NCI-H146 treated with DMSO at 0.1 percent for 48 hours (cell line): ENCODE measurements around the gene NKIRAS1.

ENCODE experiments used
- DNase-seq: peaks from one replicate; lab custom pipeline; 2025; ENCODE audit not compliant: unreplicated experiment; lab: John Stamatoyannopoulos, UW

NKIRAS1 gene

DNA sequence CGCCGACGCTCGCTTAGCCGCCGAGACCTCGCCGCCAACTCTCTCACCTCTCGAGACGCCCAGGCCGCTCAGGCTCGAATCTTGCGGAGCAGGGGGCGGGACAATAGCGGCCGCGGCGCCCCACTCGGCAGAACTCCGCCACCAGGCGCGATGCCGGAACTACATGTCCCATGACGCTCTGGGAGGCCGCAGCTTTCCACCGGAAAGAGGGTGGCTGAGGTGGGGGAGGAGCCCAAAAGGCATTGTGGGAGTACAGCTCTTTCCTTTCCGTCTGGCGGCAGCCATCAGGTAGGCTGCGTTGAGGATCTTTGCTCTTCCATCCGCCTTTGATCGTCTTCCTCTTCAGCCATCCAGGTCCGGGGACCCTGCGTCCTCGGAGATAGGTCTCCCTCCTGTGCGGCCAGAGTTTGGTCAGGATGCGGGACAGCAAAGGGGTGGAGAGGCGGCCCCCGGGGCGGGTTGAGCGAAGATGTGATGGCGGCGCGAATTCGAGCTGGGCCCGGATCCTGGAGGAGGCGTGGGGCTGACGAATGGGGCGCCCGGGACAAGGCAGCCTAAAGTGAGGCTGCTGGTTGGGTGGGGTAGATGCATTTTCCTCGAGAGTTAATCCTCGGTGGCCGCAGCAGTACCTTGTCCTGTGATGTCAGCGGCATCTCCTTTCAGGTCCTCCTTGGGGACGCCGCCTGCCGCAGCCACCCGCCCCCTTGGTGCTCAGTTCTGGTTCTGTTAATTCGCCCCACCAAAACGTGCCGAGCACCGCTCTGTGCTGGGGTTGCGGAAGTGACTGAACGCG, at the start of gene NKIRAS1, which contains the start of gene RPL15:
NKIRAS1 (minus strand) TSS at position 105 of the 793 bp plus-strand sequence. CDS start 6,086 bp downstream, outside the sequence.
RPL15 (plus strand) TSS at position 247 of the 793 bp plus-strand sequence. CDS start 728 bp downstream, outside the sequence.
- peak; percentile 81 for DNase-seq

DNA sequence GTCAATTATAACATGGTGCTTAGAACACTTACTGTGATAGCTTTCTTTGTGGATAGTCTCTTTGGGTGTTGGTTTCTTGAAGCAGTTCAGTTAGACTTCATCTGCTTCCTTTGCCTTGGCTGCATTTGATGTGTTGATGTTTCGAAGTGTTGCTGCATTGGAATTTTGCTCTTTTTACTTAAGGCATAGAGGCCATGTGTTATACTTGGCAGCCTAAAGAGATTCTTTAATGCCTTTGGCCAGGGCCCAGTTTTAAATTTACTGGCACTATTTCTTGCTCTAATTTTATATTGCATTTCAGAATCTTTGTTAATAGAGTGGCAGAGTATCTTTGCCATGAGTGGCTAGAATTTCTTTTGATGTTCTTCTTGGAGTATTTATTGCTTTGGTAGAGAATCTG, 49.5 kb upstream of the NKIRAS1 start:
- no peak for DNase-seq

DNA sequence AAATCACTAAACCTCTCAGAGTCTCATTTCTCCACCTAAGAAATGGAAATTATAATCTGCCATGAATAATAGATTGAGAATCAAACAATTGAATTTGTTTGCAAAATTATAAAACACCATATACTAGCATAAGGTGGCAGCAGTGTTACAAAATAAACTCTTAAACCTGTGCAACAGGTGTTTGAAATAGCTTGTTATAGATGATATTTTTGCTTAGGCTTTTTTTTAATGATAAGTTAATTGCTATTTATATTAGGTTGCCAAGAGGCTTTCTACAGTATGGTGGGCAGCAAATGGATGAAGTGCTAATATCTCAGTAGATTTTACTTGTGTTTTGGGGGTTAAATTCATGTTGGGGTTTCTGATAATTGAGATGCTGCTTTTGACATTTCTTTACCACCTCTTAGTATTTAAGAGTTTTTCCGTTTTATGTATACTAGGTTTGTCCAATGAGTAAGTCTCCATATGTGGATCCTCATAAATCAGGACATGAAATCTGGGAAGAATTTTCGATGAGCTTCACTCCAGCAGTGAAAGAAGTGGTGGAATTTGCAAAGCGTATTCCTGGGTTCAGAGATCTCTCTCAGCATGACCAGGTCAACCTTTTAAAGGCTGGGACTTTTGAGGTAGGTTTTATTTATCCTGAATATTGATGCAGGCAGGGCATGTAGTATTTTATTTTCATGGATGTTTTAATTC, 47.9 kb upstream of the NKIRAS1 start:
- DNase-seq, result no peak

DNA sequence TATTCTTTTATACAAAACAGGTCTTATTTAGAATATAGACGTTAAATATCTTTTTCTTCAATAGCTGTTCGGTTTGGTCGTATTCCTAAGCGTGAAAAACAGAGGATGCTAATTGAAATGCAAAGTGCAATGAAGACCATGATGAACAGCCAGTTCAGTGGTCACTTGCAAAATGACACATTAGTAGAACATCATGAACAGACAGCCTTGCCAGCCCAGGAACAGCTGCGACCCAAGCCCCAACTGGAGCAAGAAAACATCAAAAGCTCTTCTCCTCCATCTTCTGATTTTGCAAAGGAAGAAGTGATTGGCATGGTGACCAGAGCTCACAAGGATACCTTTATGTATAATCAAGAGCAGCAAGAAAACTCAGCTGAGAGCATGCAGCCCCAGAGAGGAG, 45.1 kb upstream of the NKIRAS1 start:
- DNase-seq, result no peak

DNA sequence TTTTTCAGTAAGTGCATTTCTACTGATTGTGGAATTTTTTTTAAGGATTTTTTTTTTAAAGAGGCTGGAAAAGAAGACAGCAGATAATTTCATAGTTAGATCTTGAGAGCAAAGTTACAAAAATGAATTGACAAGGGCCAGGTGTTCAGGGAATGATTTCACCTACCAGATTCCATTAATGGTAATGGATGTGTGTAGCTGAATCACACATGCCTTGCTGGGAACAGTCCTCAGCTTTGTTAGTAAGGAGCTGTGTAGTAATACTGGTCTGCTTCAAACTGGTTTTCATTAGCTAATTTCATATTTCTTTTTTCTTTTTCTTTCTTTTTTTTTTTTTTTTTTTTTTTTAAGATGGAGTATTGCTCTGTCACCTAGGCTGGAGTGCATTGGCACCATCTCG, 44.3 kb upstream of the NKIRAS1 start:
- no peak for DNase-seq

DNA sequence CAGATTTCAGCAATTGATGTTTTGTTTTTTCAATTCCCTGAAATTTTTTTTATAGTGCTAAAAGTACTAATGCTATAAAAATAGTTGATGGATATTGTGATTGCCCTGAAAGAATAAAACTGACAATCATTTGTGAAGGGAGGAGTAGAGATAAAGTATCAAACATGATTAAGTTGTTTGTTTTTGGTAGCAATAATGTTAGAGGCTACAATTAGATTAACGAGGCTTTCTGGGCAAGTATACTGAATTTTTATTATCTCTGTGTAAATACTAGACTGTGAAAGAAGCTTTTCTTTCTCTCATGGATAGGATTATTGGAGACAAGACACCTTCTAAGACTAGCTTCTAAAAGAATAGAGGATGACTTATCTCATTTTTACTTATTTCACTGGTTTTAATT, 43.9 kb upstream of the NKIRAS1 start:
- DNase-seq, result peak; percentile 45

DNA sequence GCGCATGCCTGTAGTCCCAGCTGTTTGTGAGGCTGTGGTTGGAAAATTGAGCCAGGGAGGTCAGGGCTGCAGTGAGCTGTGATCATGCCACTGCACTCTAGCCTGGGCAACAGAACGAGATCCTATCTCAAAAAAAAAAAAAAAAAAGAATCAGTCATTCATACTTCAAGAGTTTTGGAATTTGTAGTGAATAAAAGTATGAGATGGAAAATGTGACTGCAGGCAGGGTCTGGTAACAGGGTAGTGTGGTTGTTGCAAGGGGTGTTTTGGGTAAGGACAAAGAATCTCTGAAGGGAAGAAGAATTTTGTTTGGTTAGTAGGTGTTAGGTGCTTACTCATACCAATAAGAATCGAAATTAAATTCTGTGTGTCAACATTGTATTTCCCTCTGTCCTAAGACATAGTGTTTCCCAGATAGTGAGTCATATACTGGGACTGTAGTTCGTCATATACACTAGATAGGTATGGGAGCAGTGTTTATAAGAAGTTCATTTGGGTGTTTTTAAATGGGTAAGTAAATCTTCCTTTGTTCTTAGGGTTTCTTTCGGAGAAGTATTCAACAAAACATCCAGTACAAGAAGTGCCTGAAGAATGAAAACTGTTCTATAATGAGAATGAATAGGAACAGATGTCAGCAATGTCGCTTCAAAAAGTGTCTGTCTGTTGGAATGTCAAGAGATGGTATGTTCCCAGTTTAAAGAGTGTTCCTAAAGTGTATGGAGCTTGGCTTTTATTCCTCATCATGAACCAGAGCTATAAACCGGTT, 42.5 kb upstream of the NKIRAS1 start:
- no peak for DNase-seq

DNA sequence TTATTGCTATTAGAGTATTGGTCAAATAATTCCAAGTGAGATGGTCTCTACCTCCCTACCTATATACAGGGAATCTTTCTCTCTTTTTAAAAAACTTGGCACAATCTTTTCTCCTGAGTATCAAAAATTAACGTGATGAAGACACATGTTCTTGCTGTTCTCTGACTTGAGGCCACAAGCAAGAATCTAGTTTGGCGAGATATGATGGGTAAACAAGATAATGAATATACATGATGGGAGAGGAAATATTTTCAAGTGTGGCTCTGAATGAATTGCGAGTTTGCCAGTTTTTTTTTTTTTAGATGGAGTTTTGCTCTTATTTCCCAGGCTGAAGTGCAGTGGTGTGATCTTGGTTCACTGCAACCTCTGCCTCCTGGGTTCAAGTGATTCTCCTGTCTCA, 39.9 kb upstream of the NKIRAS1 start:
- no peak for DNase-seq

DNA sequence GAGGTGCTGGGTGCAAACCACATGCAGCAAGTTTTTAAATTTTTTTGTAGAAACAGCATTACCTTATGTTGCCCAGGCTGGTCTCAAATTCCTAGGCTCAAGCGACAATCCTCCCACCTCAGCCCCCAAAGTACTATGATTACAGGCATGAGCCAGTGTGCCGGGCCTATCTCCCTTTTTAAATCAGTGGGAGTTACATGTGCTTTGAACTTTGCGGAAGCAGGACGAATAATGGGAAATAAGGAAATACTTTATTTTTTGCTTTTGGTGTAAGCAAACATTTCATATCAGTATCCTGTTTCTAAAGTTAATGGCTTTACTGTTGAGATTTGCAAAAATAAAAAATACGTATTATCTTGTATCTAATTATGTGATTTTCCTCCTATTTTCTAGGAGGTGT, 37.4 kb upstream of the NKIRAS1 start:
- no peak for DNase-seq

DNA sequence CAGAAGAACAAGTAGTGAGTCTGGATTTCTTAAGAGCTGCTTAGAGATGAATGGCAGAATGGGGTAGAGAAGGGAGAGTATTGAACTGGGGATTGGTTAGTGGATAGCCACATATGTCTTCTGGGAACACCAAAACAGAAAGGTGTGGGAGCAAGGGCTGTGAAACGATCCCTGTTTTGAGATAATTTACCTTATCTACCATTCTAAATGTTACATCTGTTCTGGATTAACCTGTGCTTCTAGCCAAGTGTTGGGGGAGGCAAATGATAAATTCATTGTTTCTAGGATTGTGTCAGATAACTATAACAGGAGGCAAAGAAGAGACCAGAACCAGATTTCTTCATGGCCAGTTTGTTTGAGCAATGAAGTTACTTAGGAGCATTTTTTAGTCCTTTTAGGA, 36.7 kb upstream of the NKIRAS1 start:
- DNase-seq, result no peak

DNA sequence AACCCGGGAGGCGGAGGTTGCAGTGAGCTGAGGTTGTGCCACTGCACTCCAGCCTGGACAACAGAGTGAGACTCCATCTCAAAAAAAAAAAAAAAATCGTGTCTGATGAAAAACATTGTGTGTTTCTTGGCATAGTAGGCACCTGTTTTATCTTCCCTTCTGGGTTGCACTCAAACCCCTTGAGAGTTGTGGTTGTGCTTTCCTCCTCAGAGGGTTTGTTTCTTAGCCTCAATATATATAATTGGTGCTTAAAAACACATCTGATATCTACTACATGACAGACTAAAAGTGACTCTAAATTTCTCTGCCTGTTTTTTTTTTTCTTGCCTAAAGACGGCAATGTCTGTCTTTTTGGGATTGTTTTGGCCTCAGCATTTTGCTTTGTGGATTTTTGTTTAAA, 35.9 kb upstream of the NKIRAS1 start:
- DNase-seq, result no peak

DNA sequence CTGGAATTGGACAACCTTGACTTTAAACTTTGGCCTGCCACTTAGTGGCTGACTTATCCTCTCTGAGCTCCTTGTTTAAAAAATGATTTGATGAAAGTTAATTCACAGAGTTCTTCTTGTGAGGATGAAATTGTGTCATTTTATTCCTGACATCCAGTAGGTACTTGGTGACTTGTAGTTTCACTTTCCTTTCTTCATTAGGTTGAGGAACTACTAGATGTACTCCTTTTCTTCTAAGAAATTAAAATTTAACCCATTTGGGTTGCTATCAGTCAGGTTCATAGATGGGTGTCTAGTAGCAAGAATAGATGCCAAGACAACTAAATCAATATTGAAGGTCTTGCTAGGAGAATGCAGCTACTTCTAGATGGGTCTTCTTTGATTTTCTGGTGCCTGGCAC, 33.5 kb upstream of the NKIRAS1 start:
- no peak for DNase-seq

DNA sequence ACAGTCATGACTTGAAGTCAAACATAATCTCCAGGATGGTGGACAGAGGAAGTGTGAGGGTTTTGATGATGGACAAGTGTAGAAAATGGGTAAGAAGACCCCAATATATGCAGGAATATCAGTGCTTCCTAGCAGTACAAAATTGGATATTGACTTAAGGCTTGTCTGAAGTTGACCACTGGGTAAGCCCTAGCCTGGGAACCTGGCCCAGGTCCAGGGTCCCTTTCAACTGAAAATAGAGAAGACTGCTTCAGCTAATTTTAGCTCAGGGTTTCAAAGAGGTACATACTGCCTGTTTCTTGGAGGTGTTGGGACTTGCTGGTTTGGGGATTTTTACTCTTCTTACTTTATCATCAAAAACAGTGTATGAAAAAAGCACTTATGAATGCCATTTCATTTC, 33.0 kb upstream of the NKIRAS1 start:
- no peak for DNase-seq

DNA sequence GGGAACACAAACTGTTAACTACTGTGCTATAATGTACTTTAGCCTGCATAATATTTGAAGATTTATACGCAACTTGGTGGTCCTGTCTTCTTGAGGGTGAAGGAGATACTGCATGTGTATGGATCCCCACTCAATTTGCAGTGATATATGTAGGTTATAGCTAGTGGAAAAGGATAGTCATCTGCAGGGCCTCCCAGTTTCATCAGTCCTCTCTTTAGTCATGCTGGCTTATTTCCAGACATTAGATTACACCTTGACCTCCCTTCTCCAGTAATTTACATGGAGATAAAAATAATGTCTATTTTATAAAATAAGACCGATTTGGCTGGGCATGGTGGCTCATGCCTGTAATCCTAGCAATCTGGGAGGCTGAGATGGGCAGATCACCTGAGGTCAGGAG, 32.0 kb upstream of the NKIRAS1 start:
- DNase-seq, result no peak

DNA sequence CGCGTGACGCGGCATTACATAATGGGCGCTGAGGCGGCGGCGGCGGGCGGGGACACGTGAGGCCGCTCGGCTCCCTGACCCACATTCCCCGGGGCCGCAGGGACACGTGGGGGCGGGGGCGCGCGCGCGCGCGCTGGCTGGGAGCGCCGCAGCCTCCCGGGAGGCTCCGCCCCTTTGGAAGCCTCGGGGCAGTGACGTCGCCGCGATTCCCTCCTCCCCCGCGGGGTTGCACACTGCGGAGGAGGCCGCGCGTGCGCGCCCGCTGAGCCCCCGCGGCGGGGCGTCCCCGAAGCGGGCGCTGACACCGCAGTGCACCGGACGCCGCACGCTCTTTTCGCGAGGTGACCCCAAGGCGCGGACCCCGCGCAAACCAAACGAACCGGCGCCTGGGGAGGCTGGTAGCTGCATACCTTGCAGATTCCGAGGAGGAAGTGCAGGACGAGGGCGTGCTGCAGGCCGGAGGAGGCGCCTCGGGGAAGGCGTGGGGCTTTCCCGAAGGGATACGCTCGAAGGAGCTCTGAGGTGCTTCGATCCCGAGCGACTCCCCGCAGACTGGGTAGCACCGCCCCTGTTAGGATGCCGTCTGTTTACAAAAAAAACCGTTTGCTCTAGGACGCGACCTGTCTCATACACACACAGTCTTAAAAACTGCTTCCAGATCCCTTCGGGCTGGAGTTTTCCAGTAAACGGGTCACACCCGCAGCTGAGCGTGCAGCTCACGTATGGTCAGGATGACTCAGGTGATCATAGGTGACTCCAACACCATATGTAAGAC, 29.3 kb upstream of the NKIRAS1 start:
- peak; percentile 77 for DNase-seq

DNA sequence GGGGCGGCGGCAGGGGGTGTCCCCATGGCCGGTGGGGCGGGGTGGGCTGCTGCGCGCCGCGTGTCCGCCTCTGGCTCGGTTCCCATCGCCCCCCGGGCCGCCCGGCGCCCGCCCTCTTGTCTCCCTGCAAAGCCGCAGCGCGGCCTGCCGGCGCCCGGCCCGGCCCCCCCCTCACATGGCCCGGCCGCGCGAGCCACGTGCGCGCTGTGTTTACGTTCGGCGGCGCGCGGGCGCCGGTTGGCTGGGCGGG, 28.8 kb upstream of the NKIRAS1 start:
- DNase-seq, result no peak

DNA sequence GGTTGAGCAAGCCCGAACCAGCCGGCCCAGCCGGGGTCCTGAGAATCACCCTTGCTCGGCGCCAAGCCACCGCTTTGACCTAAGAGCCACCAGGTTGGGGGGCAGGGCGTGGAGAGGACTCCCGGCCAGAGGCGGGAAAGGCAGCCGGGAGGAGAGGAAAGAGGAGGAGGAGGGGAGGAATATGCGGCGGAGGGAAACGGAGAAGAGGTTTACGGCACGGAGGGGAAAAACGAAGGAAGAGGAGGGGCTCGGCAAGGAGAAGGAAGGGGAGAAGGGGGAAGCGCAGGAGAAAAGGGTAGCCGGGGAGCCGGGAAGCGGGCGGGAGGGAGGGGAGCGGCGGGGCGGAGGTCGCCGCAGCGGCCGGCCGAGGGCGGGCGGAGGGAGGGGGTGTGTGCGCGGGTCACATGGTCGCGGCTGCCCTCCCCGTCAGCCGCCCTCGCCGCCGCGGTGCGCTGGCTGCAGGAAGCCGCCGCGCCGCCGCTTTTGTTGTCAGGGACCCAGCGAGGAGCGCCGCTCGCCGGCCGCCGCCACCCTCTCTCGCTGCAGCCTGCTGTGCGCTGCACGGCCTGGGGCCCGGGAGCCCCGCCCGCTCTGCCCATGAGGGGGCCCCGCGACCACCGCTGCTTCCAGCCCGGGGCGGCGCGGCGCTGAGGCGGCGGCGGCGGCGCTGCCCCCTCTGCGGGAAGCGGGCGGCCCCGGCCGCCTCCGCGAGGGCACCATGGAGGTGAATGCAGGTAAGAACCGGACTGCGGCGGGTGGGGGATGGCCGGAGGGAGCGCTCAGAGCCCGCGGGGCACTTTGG, 28.3 kb upstream of the NKIRAS1 start, which contains the start of gene NR1D2:
NR1D2 (plus strand) TSS at position 426 of the 802 bp plus-strand sequence; CDS start at position 719, 293 bp downstream.
- DNase-seq, result peak; percentile 58

DNA sequence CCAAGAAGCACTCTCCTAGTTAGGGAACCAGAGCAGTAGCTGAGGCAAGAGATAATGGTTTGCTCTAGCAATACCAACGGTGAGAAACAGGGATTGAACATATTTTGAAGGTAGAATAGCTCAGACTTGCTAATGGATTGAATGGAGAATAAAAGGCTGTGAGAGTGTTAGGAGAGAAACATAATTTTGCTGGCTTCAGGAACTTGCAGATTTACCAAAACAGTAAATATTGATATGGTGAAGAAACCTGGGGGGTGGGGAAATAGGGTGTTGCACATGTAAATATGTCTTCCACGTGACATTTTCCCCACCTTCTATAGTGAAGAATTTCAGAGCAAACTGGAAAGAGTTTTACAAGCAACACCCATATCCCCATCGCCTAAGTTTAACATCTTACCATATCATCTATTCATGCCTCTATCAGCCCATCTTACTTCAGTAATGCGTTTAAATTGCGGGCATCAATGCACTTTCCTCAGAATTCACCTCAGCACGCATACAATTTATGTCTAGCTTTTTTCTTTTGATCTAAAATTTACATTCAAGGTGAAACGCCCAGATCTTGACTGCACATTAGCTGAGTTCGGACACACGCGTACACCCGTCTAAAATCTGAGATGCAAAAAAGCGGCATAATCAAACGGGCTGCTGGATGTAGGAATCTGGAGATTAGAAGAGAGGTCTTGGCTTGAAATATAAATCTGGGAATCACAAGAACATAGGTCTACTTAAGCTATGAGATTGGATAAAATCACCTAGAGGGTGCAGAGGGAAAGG, 27.4 kb upstream of the NKIRAS1 start:
- DNase-seq, result no peak

DNA sequence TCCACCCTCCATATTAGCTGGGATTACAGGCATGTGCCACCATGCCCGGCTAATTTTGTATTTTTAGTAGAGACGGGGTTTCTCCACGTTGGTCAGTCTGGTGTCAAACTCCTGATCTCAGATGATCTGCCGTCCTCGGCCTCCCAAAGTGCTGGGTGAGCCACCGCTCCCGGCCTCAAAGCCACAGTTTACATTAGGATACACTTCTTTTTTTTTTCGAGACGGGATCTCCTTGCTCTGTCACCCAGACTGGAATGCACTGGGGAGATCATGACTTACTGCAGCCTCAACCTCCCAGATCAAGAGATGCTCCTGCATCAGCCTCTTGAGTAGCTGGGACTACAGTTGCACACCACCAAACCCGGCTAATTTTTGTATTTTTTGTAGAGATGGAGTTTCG, 25.8 kb upstream of the NKIRAS1 start:
- DNase-seq, result no peak

DNA sequence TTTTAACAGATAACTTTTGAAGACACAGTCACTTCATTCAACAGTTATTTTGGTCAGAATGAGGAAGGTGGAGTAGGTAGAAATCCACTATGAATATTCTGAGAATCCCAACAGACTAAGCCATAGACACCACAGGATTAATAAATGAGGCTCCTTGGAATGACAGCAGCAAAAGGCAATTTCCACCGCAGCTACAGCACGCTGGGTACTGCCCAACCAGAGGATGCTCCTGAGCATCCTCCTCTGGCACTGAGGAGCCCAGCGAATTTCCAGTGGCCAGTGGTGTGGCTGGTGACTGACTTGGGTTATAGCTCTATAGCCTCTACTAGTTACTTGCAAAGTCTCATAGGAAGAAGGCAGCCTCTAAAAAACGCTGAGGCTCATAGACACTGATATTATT, 24.6 kb upstream of the NKIRAS1 start:
- no peak for DNase-seq
